Uterus (tissue), 4 donors: ENCODE measurements around the gene RAB29. TPM values are rescaled to one million over a fixed set of nuclear protein-coding genes. Genes with fewer than 3 reads are reported as not detected.

Experiments used
- DNase-seq, 2 donors: peaks; one replicate each; pipeline ENCODE4 v3.0.0-alpha.2; 2019 to 2020
- H3K27ac ChIP-seq, 2 donors: fragments of 200-600 bp; sonication (generic); 1 replicate in 1 of 2; 2 replicates in 1 of 2; pipeline ENCODE4 v1.5.1; 2016 to 2018
- H3K27me3 ChIP-seq, 2 donors: fragments of 200-600 bp; sonication (generic); one replicate each; pipeline ENCODE4 v1.5.1; 2018 to 2019; ENCODE audit warnings: control low read depth in 1 of 2
- H3K36me3 ChIP-seq, 2 donors: fragments of 200-600 bp; sonication (generic); one replicate each; pipeline ENCODE4 v1.5.1; 2019; ENCODE audit warnings: control low read depth in 1 of 2
- H3K4me1 ChIP-seq, 2 donors: fragments of 200-600 bp; sonication (generic); one replicate each; pipeline ENCODE4 v1.5.1; 2018 to 2019; ENCODE audit warnings: control low read depth in 1 of 2
- H3K4me3 ChIP-seq, 2 donors: fragments of 200-600 bp; sonication (generic); 1 replicate in 1 of 2; 2 replicates in 1 of 2; pipeline ENCODE4 v1.5.1; 2018 to 2019; ENCODE audit warnings: mild to moderate bottlenecking in 1 of 2
- H3K9me3 ChIP-seq, 2 donors: fragments of 200-600 bp; sonication (generic); one replicate each; pipeline ENCODE4 v1.5.1; 2019; ENCODE audit warnings: control low read depth in 1 of 2
- CTCF ChIP-seq, 4 experiments: fragments of 200-600 bp in 2 of 4; fragments of 450-650 bp in 2 of 4; sonication (generic) in 2 of 4; IDR thresholded peaks; one replicate each; pipeline ENCODE4 v1.5.1; 2016 to 2019; ENCODE audit warnings: antibody characterized with exemption in 4 of 4, mild to moderate bottlenecking in 2 of 4, moderate library complexity in 1 of 4
- POLR2A ChIP-seq, 2 donors: fragments of 450-650 bp; IDR thresholded peaks; one replicate each; pipeline ENCODE4 v1.6.1; 2016; ENCODE audit warnings: antibody characterized with exemption in 2 of 2, mild to moderate bottlenecking in 1 of 2, moderate library complexity in 1 of 2
- intact Hi-C: fragments of 100-400 bp; cut with DNase I; formaldehyde crosslinking; loops from one replicate; pipeline ENCODE4 v1.15.1; 2023; ENCODE audit warnings: low total_unique reads
- total RNA-seq, 4 donors: library from RNA; depleted of rRNA in 3 of 4; stranded (reverse); fragments of >200 nt in 3 of 4; gene quantifications; one replicate each; pipeline versions ENCODE4 v1.1.0 to v1.2.4, GENCODE V29; 2014 to 2023
- donor health status: DM: yes; HTN: yes; CAD: no.

Gene RAB29
- total RNA-seq, 4 donors from 2014 or later, result 6.8 to 27.9 (median 12.1) TPM

GRCh38 chr1:205804605-205805004, 29.3 kb upstream of the RAB29 start:
- H3K4me3 ChIP-seq, result no peak overlapping the region
- TF ChIP-seq POLR2A (IDR thresholded peaks at IDR 0.05), result no peak
- no peak for TF ChIP-seq CTCF (IDR thresholded peaks at IDR 0.05)
- DNase-seq, result no peak
- H3K4me1 ChIP-seq, result peaks cover 2 to 11% of the 10 kb centered on the region in 2 donors
- H3K27ac ChIP-seq, result no peak overlapping the region
- no peaks in the 10 kb centered on the region for H3K36me3 ChIP-seq
- intact Hi-C loops, result no loop called here
- no peaks in the 10 kb centered on the region for H3K27me3 ChIP-seq
- H3K9me3 ChIP-seq, result no peaks in the 10 kb centered on the region

- TF ChIP-seq POLR2A (IDR thresholded peaks at IDR 0.05) (no peak), CTCF (IDR thresholded peaks at IDR 0.05) (no peak)
- Histone ChIP-seq H3K27me3 (no peaks in the 10 kb centered on the region), H3K9me3 (no peaks in the 10 kb centered on the region), H3K27ac (no peak overlapping the region), H3K36me3 (no peaks in the 10 kb centered on the region), H3K4me3 (no peak overlapping the region), H3K4me1 (peaks cover 0 to 4% of the 10 kb centered on the region in 2 donors)
- intact Hi-C loops, result no loop called here
- DNase-seq, result no peak
Measured at GRCh38 chr1:205803986-205804385, 28.7 kb upstream of the RAB29 start.

GRCh38 chr1:205802060-205802459, 26.8 kb upstream of the RAB29 start:
- Histone ChIP-seq H3K36me3 (no peaks in the 10 kb centered on the region), H3K9me3 (no peaks in the 10 kb centered on the region), H3K27ac (no peak overlapping the region), H3K4me1 (no peaks in the 10 kb centered on the region), H3K4me3 (no peak overlapping the region), H3K27me3 (no peaks in the 10 kb centered on the region)
- DNase-seq, result no peak
- intact Hi-C loops, result no loop called here
- TF ChIP-seq POLR2A (IDR thresholded peaks at IDR 0.05) (no peak), CTCF (IDR thresholded peaks at IDR 0.05) (no peak)

GRCh38 chr1:205800981-205801703, 25.9 kb upstream of the RAB29 start:
- TF ChIP-seq POLR2A (IDR thresholded peaks at IDR 0.05) (no peak), CTCF (IDR thresholded peaks at IDR 0.05) (no peak)
- intact Hi-C loops, result no loop called here
- H3K27ac ChIP-seq, result no peak overlapping the region
- DNase-seq, result no peak
- H3K36me3 ChIP-seq, result no peaks in the 10 kb centered on the region
- no peaks in the 10 kb centered on the region for H3K9me3 ChIP-seq
- no peak overlapping the region for H3K4me3 ChIP-seq
- H3K27me3 ChIP-seq, result no peaks in the 10 kb centered on the region
- no peaks in the 10 kb centered on the region for H3K4me1 ChIP-seq

- Histone ChIP-seq H3K36me3 (no peaks in the 10 kb centered on the region), H3K27me3 (no peaks in the 10 kb centered on the region), H3K27ac (no peak overlapping the region), H3K4me1 (no peaks in the 10 kb centered on the region), H3K4me3 (no peak overlapping the region), H3K9me3 (no peaks in the 10 kb centered on the region)
- TF ChIP-seq POLR2A (IDR thresholded peaks at IDR 0.05) (no peak), CTCF (IDR thresholded peaks at IDR 0.05) (no peak)
- DNase-seq, result no peak
- intact Hi-C loops, result no loop called here
Measured at GRCh38 chr1:205800427-205800826, 25.1 kb upstream of the RAB29 start.
